Measurements from ENCODE around the gene RELA.

DNA sequence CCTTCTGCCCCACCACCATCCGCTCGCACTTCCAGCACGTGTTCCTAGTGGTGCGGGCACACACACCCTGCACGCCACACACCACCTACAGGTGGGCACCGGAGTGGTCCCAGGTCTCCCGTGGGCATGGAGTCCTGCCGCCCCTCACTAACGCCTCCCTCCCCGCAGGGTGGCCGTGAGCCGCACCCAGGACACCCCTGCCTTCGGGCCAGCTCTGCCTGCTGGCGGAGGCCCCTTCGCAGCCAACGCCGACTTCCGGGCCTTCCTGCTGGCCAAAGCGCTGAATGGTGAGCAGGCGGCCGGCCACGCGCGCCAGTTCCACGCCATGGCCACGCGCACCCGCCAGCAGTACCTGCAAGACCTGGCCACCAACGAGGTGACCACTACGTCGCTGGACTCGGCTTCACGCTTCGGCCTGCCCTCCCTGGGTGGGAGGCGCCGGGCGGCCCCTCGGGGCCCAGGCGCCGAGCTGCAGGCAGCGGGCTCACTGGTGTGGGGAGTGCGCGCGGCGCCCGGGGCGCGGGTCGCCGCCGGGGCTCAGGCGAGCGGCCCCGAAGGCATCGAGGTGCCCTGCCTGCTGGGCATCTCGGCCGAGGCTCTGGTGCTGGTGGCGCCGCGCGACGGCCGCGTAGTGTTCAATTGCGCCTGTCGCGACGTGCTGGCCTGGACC is 16.3 kb downstream of the RELA start:
- TF ChIP-seq, protein P1, sequence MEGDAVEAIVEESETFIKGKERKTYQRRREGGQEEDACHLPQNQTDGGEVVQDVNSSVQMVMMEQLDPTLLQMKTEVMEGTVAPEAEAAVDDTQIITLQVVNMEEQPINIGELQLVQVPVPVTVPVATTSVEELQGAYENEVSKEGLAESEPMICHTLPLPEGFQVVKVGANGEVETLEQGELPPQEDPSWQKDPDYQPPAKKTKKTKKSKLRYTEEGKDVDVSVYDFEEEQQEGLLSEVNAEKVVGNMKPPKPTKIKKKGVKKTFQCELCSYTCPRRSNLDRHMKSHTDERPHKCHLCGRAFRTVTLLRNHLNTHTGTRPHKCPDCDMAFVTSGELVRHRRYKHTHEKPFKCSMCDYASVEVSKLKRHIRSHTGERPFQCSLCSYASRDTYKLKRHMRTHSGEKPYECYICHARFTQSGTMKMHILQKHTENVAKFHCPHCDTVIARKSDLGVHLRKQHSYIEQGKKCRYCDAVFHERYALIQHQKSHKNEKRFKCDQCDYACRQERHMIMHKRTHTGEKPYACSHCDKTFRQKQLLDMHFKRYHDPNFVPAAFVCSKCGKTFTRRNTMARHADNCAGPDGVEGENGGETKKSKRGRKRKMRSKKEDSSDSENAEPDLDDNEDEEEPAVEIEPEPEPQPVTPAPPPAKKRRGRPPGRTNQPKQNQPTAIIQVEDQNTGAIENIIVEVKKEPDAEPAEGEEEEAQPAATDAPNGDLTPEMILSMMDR (IDR thresholded peaks at IDR 0.05) = no peak
- no peak for TF ChIP-seq POLR2AphosphoS5 (IDR thresholded peaks at IDR 0.05)

Data from upper lobe of left lung (tissue), 4 donors.